Liver (tissue), 3 donors: Measurements from ENCODE around the gene TRAPPC12.

Experiments
- ATF3 ChIP-seq: IDR thresholded peaks from 2 replicates; pipeline ENCODE4 v1.6.1; 2016; ENCODE audit warnings: antibody characterized with exemption
- EGR1 ChIP-seq, 2 donors: IDR thresholded peaks; 2 replicates each; pipeline ENCODE4 v1.6.1; 2016 to 2018; ENCODE audit warnings: antibody characterized with exemption in 2 of 2, low read depth in 2 of 2
- FOXA1 ChIP-seq: IDR thresholded peaks from 2 replicates; pipeline ENCODE4 v1.6.1; 2016; ENCODE audit warnings: antibody characterized with exemption
- GABPA ChIP-seq, 2 donors: IDR thresholded peaks in 1 of 2; conservative IDR thresholded peaks in 1 of 2; 2 replicates each; pipeline ENCODE4 v1.6.1; 2016; ENCODE audit warnings: antibody characterized with exemption in 2 of 2, mild to moderate bottlenecking in 1 of 2, moderate library complexity in 1 of 2
- HNF4A ChIP-seq, 2 donors: conservative IDR thresholded peaks; 2 replicates each; pipeline ENCODE4 v1.6.1; 2016; ENCODE audit warnings: antibody characterized with exemption in 2 of 2, mild to moderate bottlenecking in 2 of 2
- MAX ChIP-seq: IDR thresholded peaks from 2 replicates; pipeline ENCODE4 v1.6.1; 2016; ENCODE audit warnings: antibody characterized with exemption
- RAD21 ChIP-seq, 2 donors: IDR thresholded peaks; 2 replicates each; pipeline ENCODE4 v1.6.1; 2016; ENCODE audit warnings: antibody characterized with exemption in 2 of 2, mild to moderate bottlenecking in 2 of 2
- RXRA ChIP-seq, 2 donors: IDR thresholded peaks; 2 replicates each; pipeline ENCODE4 v1.6.1; 2017 to 2018; ENCODE audit warnings: antibody characterized with exemption in 2 of 2, mild to moderate bottlenecking in 1 of 2
- SP1 ChIP-seq: IDR thresholded peaks from 2 replicates; pipeline ENCODE4 v1.6.1; 2018; ENCODE audit warnings: antibody characterized with exemption, mild to moderate bottlenecking
- TAF1 ChIP-seq: conservative IDR thresholded peaks from 2 replicates; pipeline ENCODE4 v1.6.1; 2016; ENCODE audit warnings: antibody characterized with exemption, mild to moderate bottlenecking
- YY1 ChIP-seq: IDR thresholded peaks from 2 replicates; pipeline ENCODE4 v1.6.1; 2016; ENCODE audit warnings: antibody characterized with exemption, mild to moderate bottlenecking
- TF ChIP-seq, protein P1 (sequence below): fragments of 150-350 bp; IDR thresholded peaks from 2 replicates; pipeline ENCODE4 v1.5.1; 2017; ENCODE audit warnings: improper control_type of control experiment, low read depth, low read length; ENCODE audit not compliant: missing input control
- TF ChIP-seq, protein P2 (sequence below): IDR thresholded peaks from 2 replicates; pipeline ENCODE4 v1.6.1; 2016; ENCODE audit warnings: antibody characterized with exemption, mild to moderate bottlenecking
- TF ChIP-seq, protein P3 (sequence below): IDR thresholded peaks from 2 replicates; pipeline ENCODE4 v1.6.1; 2016; ENCODE audit warnings: antibody characterized with exemption
- donor health status: healthy.
- donor health status: healthy.

- TF ChIP-seq, protein P1, sequence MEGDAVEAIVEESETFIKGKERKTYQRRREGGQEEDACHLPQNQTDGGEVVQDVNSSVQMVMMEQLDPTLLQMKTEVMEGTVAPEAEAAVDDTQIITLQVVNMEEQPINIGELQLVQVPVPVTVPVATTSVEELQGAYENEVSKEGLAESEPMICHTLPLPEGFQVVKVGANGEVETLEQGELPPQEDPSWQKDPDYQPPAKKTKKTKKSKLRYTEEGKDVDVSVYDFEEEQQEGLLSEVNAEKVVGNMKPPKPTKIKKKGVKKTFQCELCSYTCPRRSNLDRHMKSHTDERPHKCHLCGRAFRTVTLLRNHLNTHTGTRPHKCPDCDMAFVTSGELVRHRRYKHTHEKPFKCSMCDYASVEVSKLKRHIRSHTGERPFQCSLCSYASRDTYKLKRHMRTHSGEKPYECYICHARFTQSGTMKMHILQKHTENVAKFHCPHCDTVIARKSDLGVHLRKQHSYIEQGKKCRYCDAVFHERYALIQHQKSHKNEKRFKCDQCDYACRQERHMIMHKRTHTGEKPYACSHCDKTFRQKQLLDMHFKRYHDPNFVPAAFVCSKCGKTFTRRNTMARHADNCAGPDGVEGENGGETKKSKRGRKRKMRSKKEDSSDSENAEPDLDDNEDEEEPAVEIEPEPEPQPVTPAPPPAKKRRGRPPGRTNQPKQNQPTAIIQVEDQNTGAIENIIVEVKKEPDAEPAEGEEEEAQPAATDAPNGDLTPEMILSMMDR = no peak
- TF ChIP-seq MAX (no peak), TAF1 (no peak), EGR1 (IDR thresholded peaks at IDR 0.05; ENCODE audit: low read depth in 2 of 2) (no peak), SP1 (no peak), YY1 (no peak), RAD21 (IDR thresholded peaks at IDR 0.05) (no peak), GABPA (IDR thresholded peaks at IDR 0.05 in 1 of 2, conservative IDR thresholded peaks at IDR 0.05 in 1 of 2) (no peak), ATF3 (no peak), RXRA (IDR thresholded peaks at IDR 0.05) (no peak), FOXA1 (no peak), HNF4A (conservative IDR thresholded peaks at IDR 0.05) (no peak)
- TF ChIP-seq, protein P2, sequence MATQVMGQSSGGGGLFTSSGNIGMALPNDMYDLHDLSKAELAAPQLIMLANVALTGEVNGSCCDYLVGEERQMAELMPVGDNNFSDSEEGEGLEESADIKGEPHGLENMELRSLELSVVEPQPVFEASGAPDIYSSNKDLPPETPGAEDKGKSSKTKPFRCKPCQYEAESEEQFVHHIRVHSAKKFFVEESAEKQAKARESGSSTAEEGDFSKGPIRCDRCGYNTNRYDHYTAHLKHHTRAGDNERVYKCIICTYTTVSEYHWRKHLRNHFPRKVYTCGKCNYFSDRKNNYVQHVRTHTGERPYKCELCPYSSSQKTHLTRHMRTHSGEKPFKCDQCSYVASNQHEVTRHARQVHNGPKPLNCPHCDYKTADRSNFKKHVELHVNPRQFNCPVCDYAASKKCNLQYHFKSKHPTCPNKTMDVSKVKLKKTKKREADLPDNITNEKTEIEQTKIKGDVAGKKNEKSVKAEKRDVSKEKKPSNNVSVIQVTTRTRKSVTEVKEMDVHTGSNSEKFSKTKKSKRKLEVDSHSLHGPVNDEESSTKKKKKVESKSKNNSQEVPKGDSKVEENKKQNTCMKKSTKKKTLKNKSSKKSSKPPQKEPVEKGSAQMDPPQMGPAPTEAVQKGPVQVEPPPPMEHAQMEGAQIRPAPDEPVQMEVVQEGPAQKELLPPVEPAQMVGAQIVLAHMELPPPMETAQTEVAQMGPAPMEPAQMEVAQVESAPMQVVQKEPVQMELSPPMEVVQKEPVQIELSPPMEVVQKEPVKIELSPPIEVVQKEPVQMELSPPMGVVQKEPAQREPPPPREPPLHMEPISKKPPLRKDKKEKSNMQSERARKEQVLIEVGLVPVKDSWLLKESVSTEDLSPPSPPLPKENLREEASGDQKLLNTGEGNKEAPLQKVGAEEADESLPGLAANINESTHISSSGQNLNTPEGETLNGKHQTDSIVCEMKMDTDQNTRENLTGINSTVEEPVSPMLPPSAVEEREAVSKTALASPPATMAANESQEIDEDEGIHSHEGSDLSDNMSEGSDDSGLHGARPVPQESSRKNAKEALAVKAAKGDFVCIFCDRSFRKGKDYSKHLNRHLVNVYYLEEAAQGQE = no peak
- TF ChIP-seq, protein P3, sequence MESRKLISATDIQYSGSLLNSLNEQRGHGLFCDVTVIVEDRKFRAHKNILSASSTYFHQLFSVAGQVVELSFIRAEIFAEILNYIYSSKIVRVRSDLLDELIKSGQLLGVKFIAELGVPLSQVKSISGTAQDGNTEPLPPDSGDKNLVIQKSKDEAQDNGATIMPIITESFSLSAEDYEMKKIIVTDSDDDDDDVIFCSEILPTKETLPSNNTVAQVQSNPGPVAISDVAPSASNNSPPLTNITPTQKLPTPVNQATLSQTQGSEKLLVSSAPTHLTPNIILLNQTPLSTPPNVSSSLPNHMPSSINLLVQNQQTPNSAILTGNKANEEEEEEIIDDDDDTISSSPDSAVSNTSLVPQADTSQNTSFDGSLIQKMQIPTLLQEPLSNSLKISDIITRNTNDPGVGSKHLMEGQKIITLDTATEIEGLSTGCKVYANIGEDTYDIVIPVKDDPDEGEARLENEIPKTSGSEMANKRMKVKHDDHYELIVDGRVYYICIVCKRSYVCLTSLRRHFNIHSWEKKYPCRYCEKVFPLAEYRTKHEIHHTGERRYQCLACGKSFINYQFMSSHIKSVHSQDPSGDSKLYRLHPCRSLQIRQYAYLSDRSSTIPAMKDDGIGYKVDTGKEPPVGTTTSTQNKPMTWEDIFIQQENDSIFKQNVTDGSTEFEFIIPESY = no peak
These were observed 100.2 kb downstream of the TRAPPC12 start for GRCh38 chr2:3479430-3480320.
